H4 (cell line): Measurements from ENCODE around the gene PELI1. TPM values are rescaled to one million over a fixed set of nuclear protein-coding genes. Genes with fewer than 3 reads are reported as not detected.

ENCODE experiments used
- total RNA-seq: library from RNA; depleted of rRNA; stranded (reverse); fragments of >200 nt; shearing (Covaris generic); gene quantifications from 2 replicates; pipeline ENCODE4 v1.2.3, GENCODE V29; 2014; rRNA removed

Gene PELI1
- total RNA-seq, 1 experiment from 2014 or later = 5.7 TPM

Other genes with a start within 250 kb of the PELI1 start
- 14.1 and 14.6 TPM in 2 replicates for gene VPS54, start 125.0 kb downstream of the PELI1 start, total RNA-seq